KOPT-K1 (cell line): Measurements from ENCODE around the gene ANKRD33.

Experiments
- H3K27ac ChIP-seq: fragments of 200-600 bp; sonication (generic); 2 replicates; pipeline ENCODE4 v1.5.1; 2016; ENCODE audit warnings: antibody characterized with exemption, mild to moderate bottlenecking, low read depth, low read length; ENCODE audit not compliant: poor library complexity, severe bottlenecking
- H3K36me3 ChIP-seq: fragments of 200-600 bp; sonication (generic); 2 replicates; pipeline ENCODE4 v1.5.1; 2017; ENCODE audit warnings: antibody characterized with exemption, mild to moderate bottlenecking, low read length, moderate library complexity; ENCODE audit not compliant: insufficient read depth
- H3K9me3 ChIP-seq: fragments of 200-600 bp; sonication (generic); 2 replicates; pipeline ENCODE4 v1.5.1; 2017; ENCODE audit warnings: antibody characterized with exemption, low read length, mild to moderate bottlenecking; ENCODE audit not compliant: insufficient read depth, poor library complexity, severe bottlenecking

The ANKRD33 gene

DNA sequence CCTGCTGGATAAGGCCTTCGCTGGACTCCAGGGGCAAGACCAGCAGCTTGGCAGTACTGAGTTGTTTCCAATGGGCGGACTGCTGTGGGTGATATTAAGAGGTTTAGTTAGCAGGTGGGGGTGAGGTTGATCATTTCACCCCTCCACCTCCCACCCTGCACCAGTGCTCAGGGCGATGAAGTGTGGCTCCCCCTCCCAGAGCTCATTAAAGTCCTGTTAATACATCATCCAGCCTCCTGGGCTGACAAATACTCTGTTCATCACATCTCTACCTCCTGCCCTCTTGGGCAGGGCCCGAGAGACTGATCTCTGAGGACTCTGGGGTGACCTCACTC lies 37.0 kb upstream of the ANKRD33 start:
- no peak overlapping the region for H3K27ac ChIP-seq
- H3K9me3 ChIP-seq = no peaks in the 10 kb centered on the region
- H3K36me3 ChIP-seq = no peaks in the 10 kb centered on the region

DNA sequence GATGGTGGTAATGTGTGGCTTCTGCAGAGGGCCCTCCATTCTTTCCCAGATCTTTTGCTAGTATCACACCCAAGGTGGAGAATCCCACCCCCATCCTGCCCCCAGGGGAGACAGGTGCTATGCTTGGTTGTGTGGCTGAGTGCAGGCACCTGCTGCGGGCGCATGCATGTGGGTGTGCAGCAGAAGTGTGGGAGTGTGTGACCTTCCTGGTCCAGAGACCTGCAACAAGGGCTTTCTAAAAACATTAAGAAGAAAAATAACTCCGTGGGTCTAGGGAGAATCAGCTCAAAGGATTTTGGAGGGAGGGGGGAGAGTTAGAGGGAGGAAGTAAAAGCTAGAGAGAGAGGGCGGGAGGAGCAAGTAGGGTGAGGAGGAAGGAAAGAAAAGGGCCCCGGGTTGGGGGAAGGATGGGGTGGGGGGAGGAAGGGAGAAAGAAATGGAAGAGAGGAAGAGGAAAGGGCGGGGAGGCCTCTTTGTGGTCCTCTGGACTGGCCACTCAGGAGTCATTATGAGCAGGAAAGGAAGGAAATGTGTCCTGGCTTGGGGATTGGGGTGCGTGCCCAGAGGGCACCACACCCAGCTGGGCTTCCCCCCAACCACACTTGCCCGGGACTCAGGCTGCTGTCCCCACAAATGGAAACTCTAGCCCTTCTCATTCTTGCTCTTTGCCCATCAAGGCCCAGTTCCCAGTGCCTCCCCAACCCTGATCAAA lies 36.3 kb upstream of the ANKRD33 start:
- H3K27ac ChIP-seq = no peak overlapping the region
- no peaks in the 10 kb centered on the region for H3K9me3 ChIP-seq
- H3K36me3 ChIP-seq = no peaks in the 10 kb centered on the region

DNA sequence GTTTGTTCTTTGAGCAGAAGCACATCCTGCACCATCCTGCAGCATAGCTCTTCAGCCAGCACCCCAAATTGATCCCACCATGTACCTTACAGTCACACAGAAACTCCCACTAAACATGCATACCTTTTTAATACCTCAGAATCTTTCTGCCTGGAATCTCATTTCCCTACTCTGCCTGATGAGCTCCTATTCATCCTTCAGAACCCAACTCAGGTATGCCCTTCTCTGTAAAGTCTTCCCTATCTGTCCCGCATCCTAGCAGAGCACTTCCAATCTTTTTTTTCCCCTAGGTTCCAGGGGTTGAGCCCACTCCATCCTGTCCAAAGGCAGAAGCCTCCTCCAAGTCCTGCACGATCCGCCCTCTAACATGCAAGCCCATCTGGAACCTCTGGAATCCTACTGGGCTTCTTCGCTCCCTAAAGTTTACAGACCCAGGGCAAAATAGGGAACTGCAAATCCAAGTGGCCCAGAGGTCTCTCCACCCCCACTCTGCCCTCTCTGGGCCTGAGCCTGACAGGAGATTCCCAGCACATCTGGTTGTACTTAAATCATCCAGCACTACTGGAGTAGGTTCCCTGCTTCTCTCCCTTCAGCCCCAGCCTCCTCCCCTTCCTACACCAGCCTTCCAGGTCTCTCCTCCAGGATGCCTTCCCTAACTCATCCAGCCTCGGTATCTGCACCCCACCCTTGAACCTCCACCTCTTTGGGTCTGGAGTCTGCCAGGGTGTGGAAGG lies 35.3 kb upstream of the ANKRD33 start:
- Histone ChIP-seq H3K36me3 (no peaks in the 10 kb centered on the region), H3K27ac (no peak overlapping the region), H3K9me3 (no peaks in the 10 kb centered on the region)

DNA sequence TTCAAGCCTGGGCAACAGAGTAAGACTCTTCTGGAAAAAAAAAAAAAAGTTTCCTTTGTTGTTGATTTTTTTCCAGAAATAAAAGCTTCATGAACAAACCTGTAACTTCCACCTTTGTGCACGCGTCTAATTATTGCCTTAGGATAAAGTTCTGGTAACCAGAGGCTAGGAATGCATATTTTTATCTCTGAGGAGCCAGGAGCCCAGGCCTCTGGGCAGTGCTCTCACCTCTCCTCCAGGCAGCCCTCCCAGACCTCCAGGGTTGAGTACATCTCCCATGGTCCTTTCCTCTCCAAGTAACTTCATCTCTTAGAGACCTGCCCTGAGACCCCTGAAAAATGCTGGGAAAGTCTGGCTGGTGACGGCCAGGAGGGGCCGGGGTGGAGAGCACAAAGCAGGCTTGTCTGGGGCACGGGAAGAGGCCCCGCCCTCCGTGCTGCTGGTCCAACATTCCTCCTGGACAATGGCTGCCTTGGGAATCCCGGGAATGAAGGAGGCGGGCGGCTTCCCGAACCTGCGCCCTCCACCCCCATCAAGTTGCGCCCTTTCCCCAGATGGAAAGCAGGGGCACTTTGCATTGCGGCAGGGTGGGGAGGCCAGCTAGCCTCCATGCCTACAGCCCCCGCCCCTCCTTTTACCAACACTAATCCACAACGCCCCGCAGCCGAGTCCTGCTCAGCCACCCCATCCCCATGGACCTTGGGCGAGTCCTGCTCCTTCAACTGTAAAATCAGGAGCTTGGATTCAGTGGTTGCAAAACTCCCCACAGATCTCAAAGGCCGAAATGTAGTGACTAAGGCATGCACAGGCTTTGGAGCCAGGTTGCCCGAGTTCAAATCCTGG lies 32.1 kb upstream of the ANKRD33 start:
- Histone ChIP-seq H3K9me3 (no peaks in the 10 kb centered on the region), H3K27ac (no peak overlapping the region), H3K36me3 (no peaks in the 10 kb centered on the region)

DNA sequence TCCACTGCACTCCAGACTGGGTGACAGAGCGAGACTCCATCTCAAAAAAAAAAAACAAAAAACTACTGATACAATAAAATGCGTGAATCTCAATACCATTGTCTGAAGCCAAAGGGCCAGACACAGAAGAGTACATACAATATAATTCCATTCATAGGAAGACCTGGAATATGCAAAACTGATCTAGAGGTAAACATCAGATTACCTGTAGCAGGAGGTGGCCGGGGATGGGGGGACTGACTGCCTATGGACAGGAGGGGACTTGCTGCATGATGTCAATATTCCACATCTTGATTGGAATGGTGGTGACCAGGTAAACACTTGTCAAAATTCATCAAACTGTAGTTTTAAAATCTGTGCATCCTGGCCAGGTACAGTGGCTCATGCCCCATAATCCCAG lies 26.9 kb upstream of the ANKRD33 start:
- Histone ChIP-seq H3K27ac (no peak overlapping the region), H3K9me3 (no peaks in the 10 kb centered on the region), H3K36me3 (no peaks in the 10 kb centered on the region)

DNA sequence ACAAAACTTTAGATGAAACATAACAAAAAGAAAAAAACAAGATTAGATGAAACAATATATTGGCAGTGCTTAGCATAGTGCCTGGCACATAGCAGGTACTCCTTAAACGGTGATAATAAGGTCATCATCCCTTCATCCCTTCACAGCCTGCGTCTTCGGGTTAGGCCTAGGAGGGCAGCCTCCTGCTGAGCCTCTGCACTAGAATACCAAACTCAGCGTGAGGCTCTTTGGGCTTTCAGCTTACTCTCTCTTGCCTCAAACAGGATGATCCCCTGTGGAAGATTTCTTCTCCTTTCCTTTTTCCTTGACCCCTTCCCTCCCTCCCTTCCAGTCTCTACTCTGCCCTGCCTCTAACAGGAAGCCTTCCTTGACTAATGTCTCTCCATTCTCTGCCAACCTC lies 25.0 kb upstream of the ANKRD33 start:
- Histone ChIP-seq H3K9me3 (no peaks in the 10 kb centered on the region), H3K27ac (no peak overlapping the region)

DNA sequence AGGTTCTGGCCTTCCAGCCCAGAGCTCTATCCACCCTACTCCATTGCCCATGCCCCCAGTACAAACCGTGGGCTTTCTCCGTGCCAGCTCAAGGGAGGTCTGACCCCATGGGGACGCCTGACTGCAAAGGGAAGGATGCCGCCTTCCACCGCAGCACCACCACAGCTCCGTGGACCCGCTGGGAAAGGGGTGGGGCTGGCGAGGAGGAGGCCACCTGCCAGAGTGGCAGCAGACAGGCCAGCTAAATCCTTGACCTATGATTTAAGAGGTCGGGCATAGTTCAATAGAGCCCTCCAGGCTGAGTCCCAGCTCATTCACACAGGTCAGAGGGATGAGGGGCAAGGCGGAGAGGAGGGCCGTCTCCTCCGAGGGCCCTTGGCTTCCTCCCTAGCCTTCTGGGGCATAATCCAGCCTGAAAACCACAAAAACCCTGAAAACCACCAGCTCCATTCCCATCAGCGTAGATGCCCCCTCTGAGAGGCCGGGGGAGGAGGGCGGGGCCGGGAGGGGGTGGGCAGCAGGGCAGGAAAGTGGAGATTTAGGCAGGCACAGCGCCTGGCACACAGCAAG lies 24.5 kb upstream of the ANKRD33 start:
- Histone ChIP-seq H3K9me3 (no peaks in the 10 kb centered on the region), H3K27ac (no peak overlapping the region), H3K36me3 (no peaks in the 10 kb centered on the region)

More for the DNA sequence above, 25.0 kb upstream of the ANKRD33 start:
- no peaks in the 10 kb centered on the region for H3K36me3 ChIP-seq

DNA sequence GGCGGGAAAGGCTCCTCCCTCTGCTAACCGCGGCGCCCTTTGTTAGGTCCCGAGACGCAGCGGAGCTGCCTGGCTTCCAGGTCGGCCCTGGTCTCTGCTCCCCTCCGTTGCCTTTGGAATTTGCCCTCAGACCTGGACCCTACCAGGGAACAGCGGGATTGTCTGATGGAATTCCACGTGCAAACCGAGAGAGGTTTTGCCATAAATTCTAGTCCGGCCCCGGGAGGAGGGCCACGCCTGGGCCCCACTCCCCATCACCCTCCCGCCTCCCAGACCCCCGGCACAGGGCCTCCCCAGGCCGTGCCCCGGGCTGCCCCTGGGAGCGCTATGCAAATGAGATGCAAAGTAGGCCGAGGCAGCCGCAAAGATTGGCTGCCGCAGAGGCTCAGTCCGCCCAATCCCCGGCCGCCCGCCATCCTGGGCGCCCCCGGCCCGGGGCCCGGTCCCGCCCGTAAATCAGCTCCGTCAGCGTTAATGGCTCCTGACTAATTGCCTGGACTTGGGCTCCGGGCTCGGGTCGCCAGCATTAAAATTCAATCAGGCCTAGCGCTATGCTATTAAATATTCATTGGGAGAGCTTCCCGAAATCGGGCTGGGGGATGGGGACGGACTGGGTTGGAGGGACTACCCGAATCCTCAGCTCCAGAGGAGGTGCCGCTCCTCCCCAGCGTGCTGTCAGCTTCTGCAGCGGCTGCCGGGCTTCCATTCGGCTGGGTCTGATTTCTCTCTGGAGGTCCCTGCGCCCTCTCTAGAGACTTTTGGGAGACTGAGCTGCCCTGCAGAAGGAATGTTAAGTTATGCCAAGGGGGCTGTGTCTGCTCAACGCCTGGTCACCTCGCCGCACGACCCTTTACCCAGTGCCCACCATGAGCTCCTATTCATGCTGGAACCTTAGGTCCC lies 23.7 kb upstream of the ANKRD33 start:
- H3K9me3 ChIP-seq = no peaks in the 10 kb centered on the region
- H3K27ac ChIP-seq = no peak overlapping the region
- no peaks in the 10 kb centered on the region for H3K36me3 ChIP-seq

DNA sequence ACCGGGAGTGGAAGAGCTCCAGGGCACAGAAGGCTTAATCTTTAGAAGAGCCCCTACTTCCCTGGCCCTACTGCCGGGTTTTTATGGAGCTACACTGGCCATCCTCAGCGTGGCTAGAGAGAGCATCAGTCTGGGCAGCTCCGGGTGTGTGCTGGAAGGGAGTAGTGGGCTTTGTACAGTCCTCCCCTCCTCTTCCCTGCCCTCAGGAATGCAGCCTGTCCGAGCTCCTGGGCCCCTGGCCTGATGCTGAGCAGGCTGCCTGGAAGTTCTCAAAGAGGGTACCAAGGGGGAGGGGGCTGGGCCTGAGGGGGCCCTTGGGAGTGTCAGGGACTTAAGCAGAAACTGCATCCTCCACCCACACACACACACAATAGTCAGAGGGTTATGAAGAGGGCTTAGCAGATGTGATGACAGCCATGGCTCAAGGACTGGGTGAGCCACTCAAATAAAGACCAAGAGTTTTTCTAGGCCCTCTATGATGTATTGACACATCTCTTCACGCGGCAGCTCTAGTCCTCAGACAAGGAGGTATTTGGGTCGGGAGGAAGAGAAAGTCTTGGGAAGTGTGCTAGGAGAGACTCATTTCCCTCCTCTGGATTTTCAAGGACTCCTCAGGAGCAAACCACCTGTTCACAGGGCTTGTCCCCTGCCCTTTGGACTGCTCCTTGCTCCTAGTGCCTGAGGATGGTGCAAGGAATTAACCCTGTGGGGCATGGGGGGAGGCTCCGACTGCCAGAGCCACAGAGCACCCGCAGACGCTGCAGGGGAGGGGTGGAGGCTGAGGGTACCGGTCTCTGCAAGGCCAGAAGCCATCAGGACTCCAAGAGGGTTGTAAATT lies 22.9 kb upstream of the ANKRD33 start:
- no peaks in the 10 kb centered on the region for H3K9me3 ChIP-seq
- no peaks in the 10 kb centered on the region for H3K36me3 ChIP-seq
- no peak overlapping the region for H3K27ac ChIP-seq

DNA sequence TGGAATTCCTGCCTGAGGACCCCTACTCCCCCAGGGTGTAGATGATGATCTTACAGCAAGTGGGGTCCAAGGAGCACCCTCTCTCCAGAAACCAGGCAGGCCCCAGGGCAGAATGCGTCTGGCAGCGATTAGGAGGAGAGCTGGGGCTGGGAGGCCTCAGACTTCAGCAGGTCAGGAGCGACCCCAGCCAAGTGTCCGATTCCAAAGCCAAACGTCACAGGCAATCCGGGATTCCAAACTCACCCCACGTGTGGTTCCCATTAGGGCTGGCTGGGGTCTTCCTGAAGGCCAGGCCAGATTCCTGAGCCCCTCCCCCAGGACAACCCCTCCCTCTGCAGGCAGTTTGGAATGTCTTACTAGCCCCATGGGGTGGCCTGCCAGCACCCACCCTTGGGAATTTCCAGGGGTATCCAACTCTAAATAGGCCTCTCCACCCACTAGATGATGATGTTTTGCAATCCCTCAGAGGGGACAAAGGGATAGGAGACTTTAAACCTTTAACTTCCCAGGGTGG lies 22.1 kb upstream of the ANKRD33 start:
- no peak overlapping the region for H3K27ac ChIP-seq
- no peaks in the 10 kb centered on the region for H3K9me3 ChIP-seq
- H3K36me3 ChIP-seq = no peaks in the 10 kb centered on the region

DNA sequence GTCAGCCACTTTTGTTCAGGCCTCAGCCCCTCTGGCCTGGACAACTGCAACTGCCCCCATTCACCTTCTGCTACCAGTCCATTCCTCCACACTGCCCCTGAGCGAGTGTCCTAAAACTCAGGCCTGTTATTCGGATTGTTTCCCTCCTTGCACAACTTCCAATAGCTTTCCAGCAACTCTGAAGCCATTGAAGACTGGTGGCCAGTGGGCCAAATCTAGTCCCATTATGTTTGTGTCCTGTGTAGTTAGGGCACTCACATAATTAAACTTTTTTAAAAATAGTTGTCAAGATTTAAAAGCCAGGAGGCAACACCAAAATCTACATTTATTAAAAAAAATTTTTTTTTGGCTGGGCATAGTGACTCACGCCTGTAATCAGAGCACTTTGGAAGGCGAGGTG lies 21.6 kb upstream of the ANKRD33 start:
- no peaks in the 10 kb centered on the region for H3K36me3 ChIP-seq
- no peaks in the 10 kb centered on the region for H3K9me3 ChIP-seq
- no peak overlapping the region for H3K27ac ChIP-seq

DNA sequence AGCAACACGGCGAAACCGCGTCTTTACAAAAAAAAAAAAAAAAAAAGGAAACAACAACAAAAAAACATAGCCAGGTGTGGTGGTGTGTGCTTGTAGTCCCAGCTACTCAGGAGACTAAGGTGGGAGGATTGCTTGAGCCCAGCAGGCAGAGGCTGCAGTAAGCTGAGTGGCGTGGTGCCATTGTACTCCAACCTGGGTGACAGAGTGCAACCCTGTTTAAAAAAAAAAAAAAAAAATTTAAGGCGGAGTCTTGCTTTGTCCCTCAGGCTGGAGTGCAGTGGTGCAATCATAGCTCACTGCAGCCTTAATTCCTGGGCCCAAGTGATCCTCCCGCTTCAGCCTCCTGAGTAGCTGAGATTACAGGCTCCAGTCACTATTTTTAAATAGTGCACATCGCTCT lies 21.1 kb upstream of the ANKRD33 start:
- Histone ChIP-seq H3K27ac (no peak overlapping the region), H3K9me3 (no peaks in the 10 kb centered on the region)

DNA sequence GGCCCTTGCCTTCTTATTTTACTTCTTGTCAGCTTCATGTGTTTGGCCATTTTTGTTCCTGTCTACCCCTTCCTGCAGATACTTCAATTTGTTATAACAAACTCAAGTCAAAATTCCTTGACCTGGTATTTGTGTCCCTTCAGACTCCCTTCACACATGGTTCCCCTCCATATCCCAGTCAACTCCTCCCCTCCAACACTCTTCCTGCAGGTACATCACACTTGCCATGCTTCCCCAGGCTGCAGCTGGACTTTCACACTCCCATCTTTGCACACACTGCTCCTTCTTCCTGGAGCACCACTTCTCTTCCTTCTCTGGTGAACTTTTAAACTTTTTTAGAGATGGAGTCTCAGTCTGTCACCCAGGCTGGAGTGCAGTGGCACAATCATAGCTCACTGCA lies 20.5 kb upstream of the ANKRD33 start:
- Histone ChIP-seq H3K27ac (no peak overlapping the region), H3K9me3 (no peaks in the 10 kb centered on the region)

More for the DNA sequence above, 21.1 kb upstream of the ANKRD33 start:
- H3K36me3 ChIP-seq = no peaks in the 10 kb centered on the region

More for the DNA sequence above, 20.5 kb upstream of the ANKRD33 start:
- no peaks in the 10 kb centered on the region for H3K36me3 ChIP-seq
